ENCODE measurements around the gene WSCD1. TPM values are rescaled to one million over a fixed set of nuclear protein-coding genes. Genes with fewer than 3 reads are reported as not detected.

WSCD1 gene
- polyA plus RNA-seq, 3 donors = not detected

DNA sequence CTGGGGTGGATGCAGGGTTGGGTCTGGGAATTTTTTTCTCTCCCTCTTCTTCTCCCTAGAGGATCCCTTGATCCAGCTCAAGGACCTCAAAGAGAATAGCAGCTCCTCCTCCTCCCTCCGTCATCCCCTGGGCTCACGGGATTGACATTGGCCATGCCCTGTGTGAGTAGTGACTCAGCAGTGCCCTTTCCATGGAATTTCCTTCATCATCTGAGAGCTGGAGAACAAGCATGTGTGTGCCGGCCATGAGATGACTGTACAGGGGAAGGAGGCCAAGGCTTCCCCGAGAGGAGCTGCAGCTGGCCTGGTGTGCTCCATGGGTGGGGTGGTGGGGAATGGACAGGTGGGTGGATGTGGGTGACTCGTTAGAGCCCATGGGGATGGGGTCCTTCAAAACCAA is 8.9 kb upstream of the WSCD1 start:
- H3K27ac ChIP-seq (ENCODE audit: low read depth in 1 of 2, low read length in 2 of 2) = no peak overlapping the region
- no peak overlapping the region for H3K27ac Mint-ChIP-seq
- no peaks in the 10 kb centered on the region for H3K79me2 ChIP-seq (ENCODE audit: insufficient read depth, low read length)
- no peaks in the 10 kb centered on the region for H3K9me3 ChIP-seq (replicated peaks in 1 of 2; ENCODE audit: control insufficient read depth in 1 of 2, insufficient read depth in 1 of 2, low read length in 2 of 2)
- H3K4me1 ChIP-seq (ENCODE audit: control insufficient read depth in 1 of 2, insufficient read depth in 2 of 2, low read length in 2 of 2) = no peaks in the 10 kb centered on the region
- TF ChIP-seq, protein P1, sequence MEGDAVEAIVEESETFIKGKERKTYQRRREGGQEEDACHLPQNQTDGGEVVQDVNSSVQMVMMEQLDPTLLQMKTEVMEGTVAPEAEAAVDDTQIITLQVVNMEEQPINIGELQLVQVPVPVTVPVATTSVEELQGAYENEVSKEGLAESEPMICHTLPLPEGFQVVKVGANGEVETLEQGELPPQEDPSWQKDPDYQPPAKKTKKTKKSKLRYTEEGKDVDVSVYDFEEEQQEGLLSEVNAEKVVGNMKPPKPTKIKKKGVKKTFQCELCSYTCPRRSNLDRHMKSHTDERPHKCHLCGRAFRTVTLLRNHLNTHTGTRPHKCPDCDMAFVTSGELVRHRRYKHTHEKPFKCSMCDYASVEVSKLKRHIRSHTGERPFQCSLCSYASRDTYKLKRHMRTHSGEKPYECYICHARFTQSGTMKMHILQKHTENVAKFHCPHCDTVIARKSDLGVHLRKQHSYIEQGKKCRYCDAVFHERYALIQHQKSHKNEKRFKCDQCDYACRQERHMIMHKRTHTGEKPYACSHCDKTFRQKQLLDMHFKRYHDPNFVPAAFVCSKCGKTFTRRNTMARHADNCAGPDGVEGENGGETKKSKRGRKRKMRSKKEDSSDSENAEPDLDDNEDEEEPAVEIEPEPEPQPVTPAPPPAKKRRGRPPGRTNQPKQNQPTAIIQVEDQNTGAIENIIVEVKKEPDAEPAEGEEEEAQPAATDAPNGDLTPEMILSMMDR (IDR thresholded peaks at IDR 0.05) = no peak
- H3K4me3 ChIP-seq (replicated peaks in 1 of 3; ENCODE audit: low read depth in 2 of 3, low read length in 3 of 3) = no peak overlapping the region
- WGBS (ENCODE audit: insufficient coverage) = 86% methylated on average over 1 of the region's 5 CpGs
- no peak for DNase-seq
- H3K27me3 Mint-ChIP-seq (ENCODE audit: low read depth in 3 of 3) = peaks cover 8 to 20% (median 18%) of the 10 kb centered on the region in 3 donors
- no peak overlapping the region for H3K4me3 Mint-ChIP-seq
- H3K9ac ChIP-seq (ENCODE audit: insufficient read depth, low read length, poor library complexity, severe bottlenecking) = no peak overlapping the region
- intact Hi-C loops (cut with micrococcal nuclease) = no loop called here
- H3K27me3 ChIP-seq (ENCODE audit: control insufficient read depth in 2 of 2, insufficient read depth in 2 of 2, low read length in 2 of 2) = peaks cover 0 to 5% of the 10 kb centered on the region in 2 donors
- no peaks in the 10 kb centered on the region for H4K20me1 ChIP-seq (ENCODE audit: insufficient read depth, low read length)
- H3K36me3 Mint-ChIP-seq = no peaks in the 10 kb centered on the region
- no peak overlapping the region for H3K4me2 ChIP-seq (replicated peaks; ENCODE audit: extremely low read depth, low read length, poor library complexity, severe bottlenecking)
- H2AFZ ChIP-seq (ENCODE audit: insufficient read depth, low read depth, low read length, poor library complexity, severe bottlenecking) = no peak overlapping the region
- H3K4me1 Mint-ChIP-seq = no peaks in the 10 kb centered on the region
- H3K9me3 Mint-ChIP-seq = no peaks in the 10 kb centered on the region
- H3K36me3 ChIP-seq (replicated peaks in 1 of 2; ENCODE audit: control insufficient read depth in 1 of 2, insufficient read depth in 2 of 2, low read length in 2 of 2) = no peaks in the 10 kb centered on the region

DNA sequence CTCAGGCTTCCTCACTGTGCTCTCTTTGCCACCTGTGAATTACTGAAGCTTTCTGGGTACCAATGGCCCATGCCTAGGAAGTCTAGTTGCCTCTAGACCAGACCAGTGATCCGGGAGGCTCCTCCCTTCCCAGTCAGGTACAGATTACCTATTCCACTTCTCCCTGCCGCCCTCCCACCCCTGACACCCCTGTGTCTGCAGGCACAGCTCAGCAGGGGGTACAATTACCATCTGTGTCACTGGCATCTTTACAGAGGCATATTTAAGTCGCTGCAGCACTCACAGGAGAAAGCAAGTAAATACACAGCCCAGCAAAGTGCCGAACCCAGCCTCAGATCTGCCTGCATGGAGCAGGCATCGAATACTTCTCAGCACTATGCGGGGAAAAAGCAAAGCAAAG is 5.3 kb upstream of the WSCD1 start:
- Histone ChIP-seq H3K4me1 (ENCODE audit: control insufficient read depth in 1 of 2, insufficient read depth in 2 of 2, low read length in 2 of 2) (no peaks in the 10 kb centered on the region), H3K36me3 (replicated peaks in 1 of 2; ENCODE audit: control insufficient read depth in 1 of 2, insufficient read depth in 2 of 2, low read length in 2 of 2) (no peaks in the 10 kb centered on the region), H3K4me2 (replicated peaks; ENCODE audit: extremely low read depth, low read length, poor library complexity, severe bottlenecking) (no peak overlapping the region), H4K20me1 (ENCODE audit: insufficient read depth, low read length) (no peaks in the 10 kb centered on the region), H3K4me3 (replicated peaks in 1 of 3; ENCODE audit: low read depth in 2 of 3, low read length in 3 of 3) (no peak overlapping the region), H3K79me2 (ENCODE audit: insufficient read depth, low read length) (no peaks in the 10 kb centered on the region), H3K27me3 (ENCODE audit: control insufficient read depth in 2 of 2, insufficient read depth in 2 of 2, low read length in 2 of 2) (peaks cover 20 to 29% of the 10 kb centered on the region in 2 donors), H3K27ac (ENCODE audit: low read depth in 1 of 2, low read length in 2 of 2) (no peak overlapping the region), H3K9ac (ENCODE audit: insufficient read depth, low read length, poor library complexity, severe bottlenecking) (no peak overlapping the region), H2AFZ (ENCODE audit: insufficient read depth, low read depth, low read length, poor library complexity, severe bottlenecking) (no peak overlapping the region), H3K9me3 (replicated peaks in 1 of 2; ENCODE audit: control insufficient read depth in 1 of 2, insufficient read depth in 1 of 2, low read length in 2 of 2) (peaks cover 0 to 11% of the 10 kb centered on the region in 2 donors)
- Mint-ChIP-seq H3K36me3 (peaks cover 0 to 5% of the 10 kb centered on the region in 2 donors), H3K27me3 (ENCODE audit: low read depth in 3 of 3) (peaks cover 30 to 47% (median 45%) of the 10 kb centered on the region in 3 donors), H3K4me1 (peaks cover 4% of the 10 kb centered on the region), H3K4me3 (no peak overlapping the region), H3K27ac (no peak overlapping the region), H3K9me3 (peaks cover 0 to 8% (median 4%) of the 10 kb centered on the region in 7 donors)
- TF ChIP-seq, protein P1 (IDR thresholded peaks at IDR 0.05) = no peak
- no peak for DNase-seq
- intact Hi-C loops (cut with micrococcal nuclease) = no loop called here
- WGBS (ENCODE audit: insufficient coverage) = 59% methylated on average over 6 of the region's 6 CpGs
